Mammary epithelial cell (primary cell): ENCODE results near the gene ANKRD39.

ENCODE experiments used
- CTCF ChIP-seq, 2 donors: IDR thresholded peaks in 1 of 2; conservative IDR thresholded peaks in 1 of 2; 2 replicates each; pipeline ENCODE4 v1.5.1; 2011 to 2012; ENCODE audit warnings: inconsistent platforms in 2 of 2, low read length in 2 of 2, mild to moderate bottlenecking in 2 of 2, control low read depth in 1 of 2, low read depth in 1 of 2; ENCODE audit not compliant: insufficient read depth in 1 of 2; ENCODE audit errors: extremely low read depth in 1 of 2
- EZH2 ChIP-seq: IDR thresholded peaks from 2 replicates; pipeline ENCODE4 v1.6.1; 2012; ENCODE audit warnings: low read length, inconsistent platforms, borderline replicate concordance

- TF ChIP-seq CTCF (conservative IDR thresholded peaks at IDR 0.05 in 1 of 2, IDR thresholded peaks at IDR 0.05 in 1 of 2; ENCODE audit: extremely low read depth in 1 of 2, insufficient read depth in 1 of 2, low read depth in 1 of 2, low read length in 2 of 2) (no peak), EZH2 (no peak)
Measured at GRCh38 chr2:96881349-96882195, 23.8 kb upstream of the ANKRD39 start.
